ENCODE results near the gene PDGFRB.

PDGFRB gene

GRCh38 chr5:150141544-150142184 lies 14.0 kb downstream of the PDGFRB start:
- H3K9ac ChIP-seq, result no peak overlapping the region
- H3K4me1 ChIP-seq (ENCODE audit: low read depth, poor library complexity, severe bottlenecking), result no peaks in the 10 kb centered on the region
- no peak overlapping the region for H3K4me2 ChIP-seq
- no peak overlapping the region for H2AFZ ChIP-seq (ENCODE audit: low read depth)
- H3K79me2 ChIP-seq (ENCODE audit: insufficient read depth, low read depth), result no peaks in the 10 kb centered on the region
- TF ChIP-seq CTCF (conservative IDR thresholded peaks at IDR 0.05; ENCODE audit: low read depth, low read length), result no peak
- no peaks in the 10 kb centered on the region for H4K20me1 ChIP-seq (ENCODE audit: insufficient read depth)
- H3K36me3 ChIP-seq (ENCODE audit: insufficient read depth), result no peaks in the 10 kb centered on the region
- H3K4me3 ChIP-seq (IDR thresholded peaks at IDR 0.05; ENCODE audit: insufficient read depth, low read depth, low read length), result no peak overlapping the region
- no peaks in the 10 kb centered on the region for H3K27me3 ChIP-seq (ENCODE audit: insufficient read depth, low read depth)
- H3K27ac ChIP-seq, result no peak overlapping the region

GRCh38 chr5:150140830-150141229 lies 14.8 kb downstream of the PDGFRB start:
- Histone ChIP-seq H3K4me3 (IDR thresholded peaks at IDR 0.05; ENCODE audit: insufficient read depth, low read depth, low read length) (no peak overlapping the region), H3K79me2 (ENCODE audit: insufficient read depth, low read depth) (no peaks in the 10 kb centered on the region), H4K20me1 (ENCODE audit: insufficient read depth) (no peaks in the 10 kb centered on the region), H3K4me1 (ENCODE audit: low read depth, poor library complexity, severe bottlenecking) (no peaks in the 10 kb centered on the region), H3K27ac (no peak overlapping the region), H3K4me2 (no peak overlapping the region), H2AFZ (ENCODE audit: low read depth) (no peak overlapping the region), H3K36me3 (ENCODE audit: insufficient read depth) (no peaks in the 10 kb centered on the region), H3K9ac (no peak overlapping the region), H3K27me3 (ENCODE audit: insufficient read depth, low read depth) (no peaks in the 10 kb centered on the region)
- no peak for TF ChIP-seq CTCF (conservative IDR thresholded peaks at IDR 0.05; ENCODE audit: low read depth, low read length)

GRCh38 chr5:150139334-150139733 lies 16.3 kb downstream of the PDGFRB start:
- Histone ChIP-seq H3K4me1 (ENCODE audit: low read depth, poor library complexity, severe bottlenecking) (no peaks in the 10 kb centered on the region), H3K79me2 (ENCODE audit: insufficient read depth, low read depth) (no peaks in the 10 kb centered on the region), H3K27me3 (ENCODE audit: insufficient read depth, low read depth) (no peaks in the 10 kb centered on the region), H3K27ac (no peak overlapping the region), H4K20me1 (ENCODE audit: insufficient read depth) (no peaks in the 10 kb centered on the region), H3K4me2 (no peak overlapping the region), H3K4me3 (IDR thresholded peaks at IDR 0.05; ENCODE audit: insufficient read depth, low read depth, low read length) (no peak overlapping the region), H3K9ac (no peak overlapping the region), H3K36me3 (ENCODE audit: insufficient read depth) (no peaks in the 10 kb centered on the region), H2AFZ (ENCODE audit: low read depth) (no peak overlapping the region)
- TF ChIP-seq CTCF (conservative IDR thresholded peaks at IDR 0.05; ENCODE audit: low read depth, low read length), result no peak

- H3K4me2 ChIP-seq, result no peak overlapping the region
- no peaks in the 10 kb centered on the region for H3K36me3 ChIP-seq (ENCODE audit: insufficient read depth)
- H3K27me3 ChIP-seq (ENCODE audit: insufficient read depth, low read depth), result no peaks in the 10 kb centered on the region
- no peak overlapping the region for H2AFZ ChIP-seq (ENCODE audit: low read depth)
- H4K20me1 ChIP-seq (ENCODE audit: insufficient read depth), result no peaks in the 10 kb centered on the region
- no peaks in the 10 kb centered on the region for H3K79me2 ChIP-seq (ENCODE audit: insufficient read depth, low read depth)
- no peaks in the 10 kb centered on the region for H3K4me1 ChIP-seq (ENCODE audit: low read depth, poor library complexity, severe bottlenecking)
- no peak overlapping the region for H3K27ac ChIP-seq
- no peak overlapping the region for H3K4me3 ChIP-seq (IDR thresholded peaks at IDR 0.05; ENCODE audit: insufficient read depth, low read depth, low read length)
- no peak for TF ChIP-seq CTCF (conservative IDR thresholded peaks at IDR 0.05; ENCODE audit: low read depth, low read length)
- H3K9ac ChIP-seq, result no peak overlapping the region
Observed at GRCh38 chr5:150138551-150139265, 16.9 kb downstream of the PDGFRB start.
